Epithelial cell of proximal tubule (primary cell): Measurements from ENCODE around the gene LDLRAD4. TPM values are rescaled to one million over a fixed set of nuclear protein-coding genes. Genes with fewer than 3 reads are reported as not detected.

ENCODE experiments used
- DNase-seq: peaks from one replicate; pipeline ENCODE4 v3.0.0-alpha.2; 2011; ENCODE audit warnings: low read depth
- H3K4me3 ChIP-seq: 2 replicates; pipeline ENCODE4 v1.5.1; 2011; ENCODE audit warnings: low read depth, mild to moderate bottlenecking, low read length
- CTCF ChIP-seq: conservative IDR thresholded peaks from 2 replicates; pipeline ENCODE4 v1.5.1; 2012; ENCODE audit warnings: low read depth, mild to moderate bottlenecking, low read length
- total RNA-seq: library from RNA; depleted of rRNA; stranded (reverse); fragments of >200 nt; gene quantifications from 2 replicates; pipeline ENCODE4 v1.2.3, GENCODE V29; 2015

Gene LDLRAD4
- total RNA-seq, 1 donor from 2014 or later, result under 0.01 TPM

GRCh38 chr18:13395577-13395976, 177.0 kb downstream of the LDLRAD4 start:
- TF ChIP-seq CTCF, result no peak
- no peak overlapping the region for H3K4me3 ChIP-seq
- DNase-seq, result no peak

GRCh38 chr18:13397504-13398163, 179.1 kb downstream of the LDLRAD4 start:
- H3K4me3 ChIP-seq, result no peak overlapping the region
- TF ChIP-seq CTCF, result no peak
- DNase-seq, result no peak

- no peak for DNase-seq
- no peak for TF ChIP-seq CTCF
- no peak overlapping the region for H3K4me3 ChIP-seq
Measured at GRCh38 chr18:13398631-13399030, 180.1 kb downstream of the LDLRAD4 start.

GRCh38 chr18:13399511-13399910, 181.0 kb downstream of the LDLRAD4 start:
- DNase-seq, result no peak
- TF ChIP-seq CTCF, result no peak
- no peak overlapping the region for H3K4me3 ChIP-seq

GRCh38 chr18:13400636-13401315, 182.2 kb downstream of the LDLRAD4 start:
- no peak for DNase-seq
- TF ChIP-seq CTCF, result no peak
- no peak overlapping the region for H3K4me3 ChIP-seq

- H3K4me3 ChIP-seq, result no peak overlapping the region
- DNase-seq, result no peak
- no peak for TF ChIP-seq CTCF
Measured at GRCh38 chr18:13401404-13401803, 182.8 kb downstream of the LDLRAD4 start.

- TF ChIP-seq CTCF, result no peak
- H3K4me3 ChIP-seq, result no peak overlapping the region
- no peak for DNase-seq
Measured at GRCh38 chr18:13401826-13402225, 183.3 kb downstream of the LDLRAD4 start.
